ENCODE measurements around the gene SLC23A3.
A peak's percentile ranks its signal among the peaks of the same experiment; 100 is the strongest.

The SLC23A3 gene

DNA sequence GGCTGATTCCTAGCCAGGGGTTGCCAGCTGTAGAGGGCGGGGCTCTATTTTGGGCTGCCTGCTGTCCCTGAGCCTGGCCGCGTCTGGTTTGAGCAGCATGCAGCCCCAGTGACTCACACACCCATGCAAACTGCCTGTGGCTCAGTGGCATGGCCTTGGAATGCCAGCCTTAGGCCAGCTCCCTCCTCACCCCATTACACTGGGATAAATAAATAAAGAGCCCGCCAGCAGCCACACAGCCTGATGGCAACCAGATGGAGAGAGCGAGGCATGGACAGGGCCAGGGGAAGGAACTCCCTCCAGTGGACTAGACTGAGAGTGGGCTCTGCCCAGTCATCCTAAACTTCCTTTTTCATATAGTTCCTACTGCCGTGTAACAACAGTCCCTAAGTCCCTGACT lies 27.5 kb downstream of the SLC23A3 start:
- no peak for DNase-seq (ENCODE audit: low spot score)

- DNase-seq (ENCODE audit: low spot score): no peak
These were observed 29.1 kb downstream of the SLC23A3 start for GRCh38 chr2:219140722-219141121.

- no peak for DNase-seq (ENCODE audit: low spot score)
These were observed 35.9 kb downstream of the SLC23A3 start for GRCh38 chr2:219133976-219134375.

DNA sequence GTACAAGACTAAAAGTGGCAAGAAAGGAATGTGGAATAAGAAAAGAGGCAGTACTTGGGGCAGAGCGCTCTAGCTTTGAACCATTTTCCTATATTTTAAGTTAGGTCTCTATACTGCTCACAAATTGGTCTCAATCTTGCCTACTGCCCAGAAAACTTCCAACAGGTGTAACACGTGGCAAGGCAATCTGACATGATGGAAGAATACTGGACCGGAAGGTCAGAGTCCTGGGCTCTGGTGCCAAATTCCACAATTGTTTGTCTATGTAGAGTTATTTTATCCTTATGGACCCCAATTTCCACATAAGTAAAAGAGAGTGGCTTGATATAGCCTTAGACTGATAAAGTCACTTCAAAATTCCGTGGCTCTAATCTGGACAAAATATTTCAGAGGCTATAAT lies 38.1 kb downstream of the SLC23A3 start:
- no peak for DNase-seq (ENCODE audit: low spot score)

GRCh38 chr2:219131327-219131726 lies 38.5 kb downstream of the SLC23A3 start:
- DNase-seq (ENCODE audit: low spot score): no peak

DNA sequence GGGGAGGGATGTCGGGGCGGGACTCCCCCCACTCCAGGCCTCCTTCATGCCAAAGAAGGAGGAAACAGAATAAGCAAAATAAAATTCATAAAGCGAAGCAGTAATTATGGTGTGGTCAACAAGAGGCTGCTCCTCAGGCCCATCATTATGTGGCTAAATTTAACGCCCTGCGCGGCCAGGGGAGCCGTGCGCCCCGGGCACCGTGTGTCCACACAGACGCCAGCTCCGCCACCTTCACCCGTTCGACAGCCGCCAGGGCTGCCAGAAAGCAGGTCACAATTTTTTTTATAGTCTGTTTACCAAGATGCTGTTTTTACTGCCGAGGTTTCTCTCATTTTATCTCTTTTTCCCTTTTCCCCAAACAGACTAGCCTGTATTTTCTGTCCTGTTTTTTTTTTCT lies 40.2 kb downstream of the SLC23A3 start:
- no peak for DNase-seq (ENCODE audit: low spot score)

DNA sequence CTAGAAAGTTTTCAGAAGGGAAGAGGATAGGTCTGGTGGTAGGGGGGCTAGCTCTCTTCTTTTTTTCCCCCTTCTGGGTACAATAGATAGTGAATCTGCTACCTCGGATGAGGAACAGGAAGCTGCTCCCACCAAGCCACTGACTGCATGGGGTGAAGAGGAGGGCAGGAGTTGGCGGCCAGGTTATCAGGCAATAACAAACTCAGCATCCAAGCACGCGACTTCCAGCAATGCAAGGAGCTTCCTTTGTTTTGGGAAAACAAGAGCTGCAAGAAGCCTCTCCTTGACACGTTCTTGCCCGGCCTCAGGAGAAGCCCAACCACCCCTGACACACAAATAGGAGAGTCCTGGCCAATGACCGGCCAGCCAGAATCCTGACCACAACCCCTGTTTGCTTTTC lies 41.4 kb downstream of the SLC23A3 start:
- DNase-seq (ENCODE audit: low spot score): no peak

DNA sequence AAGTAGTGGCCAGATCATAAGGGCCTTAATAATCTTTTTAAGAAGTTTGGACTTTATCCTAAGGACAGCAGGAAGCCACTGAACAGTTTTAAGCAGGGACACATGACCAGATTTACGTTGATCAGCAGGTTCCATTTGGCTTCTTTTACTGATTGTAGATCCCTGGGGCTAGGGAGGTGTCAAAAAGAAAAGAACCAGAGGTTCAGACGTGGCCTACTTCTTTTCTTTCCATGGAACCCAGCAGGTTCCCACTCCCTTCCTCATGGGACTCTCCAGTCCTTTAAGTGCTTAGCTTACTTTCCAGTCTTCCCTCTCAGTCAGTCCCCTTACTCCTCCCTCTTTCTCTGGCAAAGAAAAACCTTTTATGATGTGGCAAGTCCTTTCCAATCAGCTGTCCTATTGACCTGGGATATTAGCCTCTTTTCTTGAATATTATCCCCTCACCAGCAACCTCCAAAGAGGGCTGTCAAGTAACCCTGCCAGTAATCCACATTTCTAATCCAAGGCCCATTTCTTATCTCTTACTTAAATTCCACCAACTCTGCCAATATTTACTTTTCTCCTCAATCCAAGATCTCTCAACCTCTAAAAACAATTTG lies 42.7 kb downstream of the SLC23A3 start:
- no peak for DNase-seq (ENCODE audit: low spot score)

- no peak for DNase-seq (ENCODE audit: low spot score)
These were observed 43.3 kb downstream of the SLC23A3 start for GRCh38 chr2:219126555-219126954.

- no peak for DNase-seq (ENCODE audit: low spot score)
These were observed 44.0 kb downstream of the SLC23A3 start for GRCh38 chr2:219125886-219126270.

DNA sequence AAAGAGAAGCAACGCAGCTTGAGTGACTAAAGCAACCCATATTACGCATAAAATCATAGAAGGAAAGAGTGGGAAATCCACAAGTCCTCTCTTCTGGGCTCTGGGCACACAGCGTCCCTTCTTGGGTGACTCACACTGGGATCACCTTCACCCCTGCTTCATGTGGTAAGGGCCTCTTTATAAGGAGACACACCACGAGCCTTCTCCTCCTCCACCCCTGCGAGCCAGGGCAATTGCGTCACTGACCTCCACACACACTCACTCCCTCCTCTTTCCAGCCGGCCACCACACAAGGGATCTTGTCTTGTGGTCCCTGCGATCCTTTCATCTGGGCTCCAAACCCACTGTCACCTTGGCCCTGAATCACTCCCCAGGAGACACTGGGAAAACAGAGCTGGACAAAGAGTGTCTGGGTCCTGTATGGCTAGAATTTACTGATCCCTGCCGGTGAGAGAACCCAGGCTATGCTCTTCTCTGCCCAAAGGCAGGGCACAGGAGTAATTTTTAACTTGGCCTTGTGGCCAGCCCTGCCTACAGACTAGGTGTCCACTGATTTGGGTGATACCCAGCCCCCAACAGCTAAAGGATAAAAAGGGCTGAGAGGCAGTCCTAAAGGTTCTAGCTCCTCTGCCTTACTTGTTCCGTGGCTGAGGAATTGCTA lies 44.5 kb downstream of the SLC23A3 start:
- no peak for DNase-seq (ENCODE audit: low spot score)

DNA sequence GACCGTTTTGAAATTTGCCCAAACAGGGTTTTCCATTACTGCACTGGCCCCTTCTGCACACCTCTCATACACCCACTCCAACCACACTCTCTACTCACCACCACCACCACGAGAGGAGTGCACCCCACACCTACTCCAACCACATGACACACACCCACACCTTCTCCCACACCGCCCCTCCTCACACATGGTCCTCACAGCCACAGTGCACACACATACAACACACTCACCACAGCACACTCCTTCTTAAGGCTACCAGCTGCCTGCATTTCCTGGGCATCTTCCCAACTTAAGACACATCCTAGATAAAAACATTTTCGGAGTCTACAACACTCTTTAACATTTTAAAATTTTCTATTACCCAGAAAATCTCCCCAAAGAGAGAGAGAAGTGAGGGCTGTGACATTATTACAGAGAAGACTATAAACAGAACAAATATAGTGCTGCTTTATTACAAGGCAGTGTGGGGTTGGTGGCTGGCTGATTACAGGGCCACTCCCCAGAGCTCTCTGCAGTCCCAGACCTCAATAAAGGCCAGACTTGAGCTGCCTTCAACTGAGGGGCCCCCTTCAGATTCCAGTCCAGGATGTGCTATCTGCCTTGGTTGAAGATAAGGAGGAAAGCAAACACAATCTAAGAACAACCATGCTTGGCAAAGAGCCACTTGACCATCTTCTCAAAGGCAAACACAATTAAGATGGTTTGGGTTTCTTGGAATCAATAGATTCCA lies 45.3 kb downstream of the SLC23A3 start:
- DNase-seq (ENCODE audit: low spot score): no peak

DNA sequence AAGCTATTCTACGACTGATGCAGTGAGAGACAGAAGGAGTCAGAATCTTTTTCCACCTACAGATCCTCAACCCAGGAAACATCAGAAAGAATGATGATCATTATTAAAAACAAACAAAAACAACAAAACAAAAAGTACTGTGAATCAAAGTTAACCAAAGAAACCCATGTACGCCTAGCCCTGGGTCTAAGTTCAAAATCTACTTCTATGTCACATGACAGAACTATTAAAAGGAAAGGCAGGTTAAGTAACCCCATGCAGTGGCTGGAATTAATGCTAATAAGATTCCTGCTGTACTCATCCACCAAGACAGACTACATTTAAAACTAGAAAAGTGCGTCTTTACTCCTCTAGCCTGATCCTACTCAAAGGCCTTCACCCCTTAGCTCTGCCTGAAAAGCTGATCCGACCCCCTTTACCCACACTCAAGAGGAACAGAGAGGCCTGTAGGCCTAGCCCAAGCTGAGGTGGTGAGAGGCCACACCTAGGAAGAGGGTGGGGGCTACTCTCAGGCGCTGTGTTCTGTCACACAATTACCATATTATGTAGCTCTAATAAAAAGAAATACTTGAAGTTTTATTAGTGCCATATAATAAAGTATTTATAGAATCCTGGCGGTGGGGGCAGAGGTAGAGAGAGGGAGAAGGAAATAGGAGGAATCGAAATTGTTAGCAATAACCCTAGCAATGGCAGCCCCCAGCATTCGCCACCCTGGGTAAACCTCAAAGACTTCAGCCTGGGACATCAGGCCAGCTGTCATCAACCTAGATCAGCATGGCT lies 46.3 kb downstream of the SLC23A3 start:
- no peak for DNase-seq (ENCODE audit: low spot score)

GRCh38 chr2:219122202-219122980 lies 47.4 kb downstream of the SLC23A3 start:
- no peak for DNase-seq (ENCODE audit: low spot score)

DNA sequence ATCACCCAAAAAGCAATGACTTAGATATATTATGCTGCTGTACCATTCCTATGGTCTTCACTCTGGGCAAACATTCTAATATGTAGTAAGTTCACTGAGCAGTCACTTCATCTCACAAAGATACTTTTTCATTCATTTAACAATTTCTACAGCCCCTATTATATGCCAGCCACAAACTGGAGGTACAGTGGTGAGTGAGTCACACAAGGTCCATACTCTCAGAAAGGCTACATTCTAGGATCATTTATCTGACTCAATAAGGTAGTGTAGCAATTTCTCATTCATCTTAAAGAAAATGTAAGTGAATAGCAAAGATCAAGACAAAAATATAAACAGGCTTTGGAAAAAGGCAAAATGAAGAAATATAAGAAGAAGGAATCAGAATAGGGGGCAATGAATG lies 49.7 kb downstream of the SLC23A3 start:
- no peak for DNase-seq (ENCODE audit: low spot score)

GRCh38 chr2:219119422-219120043 lies 50.3 kb downstream of the SLC23A3 start:
- peak; percentile 37 for DNase-seq (ENCODE audit: low spot score)

GRCh38 chr2:219118504-219118903 lies 51.3 kb downstream of the SLC23A3 start:
- no peak for DNase-seq (ENCODE audit: low spot score)

- no peak for DNase-seq (ENCODE audit: low spot score)
These were observed 52.8 kb downstream of the SLC23A3 start for GRCh38 chr2:219116776-219117646.

GRCh38 chr2:219112651-219113338 lies 57.0 kb downstream of the SLC23A3 start:
- DNase-seq (ENCODE audit: low spot score): no peak

- no peak for DNase-seq (ENCODE audit: low spot score)
These were observed 57.8 kb downstream of the SLC23A3 start for GRCh38 chr2:219112062-219112406.

Data from CD4-positive, alpha-beta T cell treated with Interleukin-6 at 100 ng/mL for 8 hours (primary cell).